H9 (cell line): ENCODE data around the gene MYBPHL. TPM values are rescaled to one million over a fixed set of nuclear protein-coding genes. Genes with fewer than 3 reads are reported as not detected.

Experiments
- DNase-seq: peaks from one replicate; pipeline ENCODE4 v3.0.0-alpha.2; 2017
- H2AFZ ChIP-seq: one replicate; pipeline ENCODE4 v1.6.1; 2013; ENCODE audit warnings: mild to moderate bottlenecking, low read length, control low read depth, moderate library complexity
- H2AK5ac ChIP-seq: 2 replicates; pipeline ENCODE4 v1.6.1; 2013; ENCODE audit warnings: low read length, control low read depth, mixed read lengths; ENCODE audit not compliant: insufficient read length
- H2BK120ac ChIP-seq: one replicate; pipeline ENCODE4 v1.6.1; 2013; ENCODE audit warnings: low read depth, mild to moderate bottlenecking, low read length, control low read depth, inconsistent platforms; ENCODE audit not compliant: poor library complexity, severe bottlenecking
- H2BK12ac ChIP-seq: 2 replicates; pipeline ENCODE4 v1.6.1; 2013; ENCODE audit warnings: low read length, control low read depth, mixed read lengths, low read depth; ENCODE audit not compliant: insufficient read length
- H2BK15ac ChIP-seq: 2 replicates; pipeline ENCODE4 v1.6.1; 2013; ENCODE audit warnings: low read depth, low read length, control low read depth
- H2BK20ac ChIP-seq: one replicate; pipeline ENCODE4 v1.6.1; 2013; ENCODE audit warnings: low read depth, mild to moderate bottlenecking, low read length, control low read depth, inconsistent platforms; ENCODE audit not compliant: poor library complexity, severe bottlenecking
- H2BK5ac ChIP-seq: 2 replicates; pipeline ENCODE4 v1.6.1; 2013; ENCODE audit warnings: low read length, control low read depth, mixed read lengths; ENCODE audit not compliant: insufficient read length
- H3K14ac ChIP-seq: 2 replicates; pipeline ENCODE4 v1.6.1; 2013; ENCODE audit warnings: low read length, control low read depth; ENCODE audit not compliant: insufficient read depth
- H3K18ac ChIP-seq: 2 replicates; pipeline ENCODE4 v1.6.1; 2013; ENCODE audit warnings: low read depth, mild to moderate bottlenecking, mixed read lengths, low read length, control low read depth; ENCODE audit not compliant: insufficient read length
- H3K23ac ChIP-seq: 2 replicates; pipeline ENCODE4 v1.6.1; 2013; ENCODE audit warnings: low read length, control low read depth, mixed read lengths, low read depth; ENCODE audit not compliant: insufficient read length
- H3K23me2 ChIP-seq: 2 replicates; pipeline ENCODE4 v1.6.1; 2013; ENCODE audit warnings: low read depth, mild to moderate bottlenecking, mixed read lengths, low read length, control low read depth; ENCODE audit not compliant: insufficient read length, poor library complexity, severe bottlenecking
- H3K27ac ChIP-seq: 2 replicates; pipeline ENCODE4 v1.5.1; 2013; ENCODE audit warnings: low read length, control low read depth, mixed read lengths, low read depth; ENCODE audit not compliant: insufficient read length
- H3K27me3 ChIP-seq: 2 replicates; pipeline ENCODE4 v1.6.1; 2013; ENCODE audit warnings: low read length, control low read depth, inconsistent platforms; ENCODE audit not compliant: insufficient read depth
- H3K4ac ChIP-seq: 2 replicates; pipeline ENCODE4 v1.6.1; 2013; ENCODE audit warnings: low read depth, mild to moderate bottlenecking, control low read depth, inconsistent platforms, low read length, moderate library complexity
- H3K4me1 ChIP-seq: 2 replicates; pipeline ENCODE4 v1.6.1; 2013; ENCODE audit warnings: low read length, control low read depth, inconsistent platforms; ENCODE audit not compliant: insufficient read depth
- H3K4me2 ChIP-seq: 2 replicates; pipeline ENCODE4 v1.6.1; 2013; ENCODE audit warnings: low read length, control low read depth, mixed read lengths; ENCODE audit not compliant: insufficient read length, insufficient read depth
- H3K56ac ChIP-seq: 2 replicates; pipeline ENCODE4 v1.6.1; 2013; ENCODE audit warnings: low read depth, mild to moderate bottlenecking, mixed read lengths, low read length, control low read depth; ENCODE audit not compliant: insufficient read length
- H3K79me1 ChIP-seq: 2 replicates; pipeline ENCODE4 v1.6.1; 2013; ENCODE audit warnings: low read depth, mild to moderate bottlenecking, moderate library complexity, low read length, control low read depth, inconsistent platforms; ENCODE audit not compliant: insufficient read depth, poor library complexity, severe bottlenecking
- H3K79me2 ChIP-seq: 2 replicates; pipeline ENCODE4 v1.6.1; 2013; ENCODE audit warnings: low read length, control low read depth, inconsistent platforms; ENCODE audit not compliant: insufficient read depth
- H3K9ac ChIP-seq: 2 replicates; pipeline ENCODE4 v1.6.1; 2013; ENCODE audit warnings: low read length, control low read depth, mixed read lengths; ENCODE audit not compliant: insufficient read length; ENCODE audit errors: extremely low read depth
- H3K9me3 ChIP-seq: one replicate; pipeline ENCODE4 v1.6.1; 2013; ENCODE audit warnings: low read depth, low read length, inconsistent platforms; ENCODE audit not compliant: control insufficient read depth
- H3T11ph ChIP-seq: one replicate; pipeline ENCODE4 v1.6.1; 2013; ENCODE audit warnings: mild to moderate bottlenecking, low read length, control low read depth, inconsistent platforms
- H4K20me1 ChIP-seq: one replicate; pipeline ENCODE4 v1.6.1; 2013; ENCODE audit not compliant: control insufficient read depth, insufficient read length, insufficient read depth
- H4K5ac ChIP-seq: 2 replicates; pipeline ENCODE4 v1.6.1; 2013; ENCODE audit warnings: low read depth, mild to moderate bottlenecking, mixed read lengths, low read length, control low read depth; ENCODE audit not compliant: insufficient read length
- H4K8ac ChIP-seq: replicated peaks from 2 replicates; pipeline ENCODE4 v1.6.1; 2013; ENCODE audit warnings: low read length, control low read depth, mixed read lengths, low read depth; ENCODE audit not compliant: insufficient read length
- H4K91ac ChIP-seq: 2 replicates; pipeline ENCODE4 v1.6.1; 2013; ENCODE audit warnings: low read depth, mild to moderate bottlenecking, moderate library complexity, mixed read lengths, low read length, control low read depth; ENCODE audit not compliant: insufficient read length
- H3K27ac Mint-ChIP-seq, 3 experiments: 2 replicates in 2 of 3; 3 replicates in 1 of 3; pipeline ENCODE4 v1.8.0; 2020 to 2021; ENCODE audit warnings: mixed read lengths in 3 of 3, mild to moderate bottlenecking in 1 of 3, moderate library complexity in 1 of 3
- H3K27me3 Mint-ChIP-seq: 2 replicates; pipeline ENCODE4 v1.8.0; 2021; ENCODE audit warnings: low read depth, mild to moderate bottlenecking, moderate library complexity, mixed read lengths
- H3K36me3 Mint-ChIP-seq, 3 experiments: 2 replicates in 2 of 3; 3 replicates in 1 of 3; pipeline ENCODE4 v1.8.0; 2020 to 2021; ENCODE audit warnings: low read depth in 3 of 3, mixed read lengths in 3 of 3; ENCODE audit not compliant: insufficient read depth in 1 of 3
- H3K4me1 Mint-ChIP-seq, 2 experiments: 2 replicates each; pipeline ENCODE4 v1.8.0; 2020; ENCODE audit warnings: mixed read lengths in 2 of 2
- H3K4me3 Mint-ChIP-seq, 2 experiments: 2 replicates in 1 of 2; 3 replicates in 1 of 2; pipeline ENCODE4 v1.8.0; 2020 to 2021; ENCODE audit warnings: mild to moderate bottlenecking in 2 of 2, mixed read lengths in 2 of 2, moderate library complexity in 1 of 2
- H3K9me3 Mint-ChIP-seq, 2 experiments: 2 replicates in 1 of 2; 3 replicates in 1 of 2; pipeline ENCODE4 v1.8.0; 2020; ENCODE audit warnings: mild to moderate bottlenecking in 2 of 2, mixed read lengths in 2 of 2, moderate library complexity in 1 of 2
- CTCF ChIP-seq: fragments of 200-600 bp; sonication (generic); conservative IDR thresholded peaks from 3 replicates; pipeline ENCODE4 v1.8.0; 2021; ENCODE audit warnings: antibody characterized with exemption, mild to moderate bottlenecking
- WGBS: extraction: QIAGEN DNeasy Blood & Tissue Kit; methylation state at CpG from one replicate; pipeline ENCODE4 v1.1.7; 2013; ENCODE audit warnings: missing lambda C conversion rate, low lambda C conversion rate, mixed read lengths; ENCODE audit not compliant: insufficient read length; ENCODE audit errors: extremely low coverage; 5-methylcytosine and 5-hydroxymethylcytosine counted together
- total RNA-seq: library from RNA; stranded (reverse); gene quantifications from 2 replicates; pipeline ENCODE4 v1.2.1, GENCODE V29; 2021

The MYBPHL gene
- total RNA-seq, 1 experiment from 2014 or later: 0.59 TPM

- no peak overlapping the region for H4K91ac ChIP-seq
- H3K27ac Mint-ChIP-seq: peak overlapping the region; percentile 1 to 78 (median 51); a peak in 6 of 7 replicates
- no peaks in the 10 kb centered on the region for H3K79me2 ChIP-seq
- no peaks in the 10 kb centered on the region for H3K27me3 Mint-ChIP-seq
- H3K36me3 Mint-ChIP-seq: peaks cover 25 to 83% (median 62%) of the 10 kb centered on the region in 3 experiments; a peak in 6 of 7 replicates
- H3K9me3 ChIP-seq: no peaks in the 10 kb centered on the region
- no peak overlapping the region for H4K5ac ChIP-seq
- no peak overlapping the region for H3T11ph ChIP-seq
- H3K4me3 Mint-ChIP-seq: peak overlapping the region in 1 of 2 experiments; percentile 6; a peak in 1 of 5 replicates
- H2AK5ac ChIP-seq: no peak overlapping the region
- H2BK15ac ChIP-seq: no peak overlapping the region
- H3K9me3 Mint-ChIP-seq: no peaks in the 10 kb centered on the region
- H3K23me2 ChIP-seq: no peaks in the 10 kb centered on the region
- H3K18ac ChIP-seq: no peak overlapping the region
- DNase-seq: no peak
- no peak overlapping the region for H3K27ac ChIP-seq
- H4K8ac ChIP-seq: no peak overlapping the region
- no peak overlapping the region for H3K14ac ChIP-seq
- H3K4me2 ChIP-seq: no peak overlapping the region
- no peak overlapping the region for H2BK20ac ChIP-seq
- no peak overlapping the region for H3K9ac ChIP-seq
- H2BK5ac ChIP-seq: no peak overlapping the region
- H3K4me1 ChIP-seq: no peaks in the 10 kb centered on the region
- no peak overlapping the region for H2BK120ac ChIP-seq
- H3K27me3 ChIP-seq: no peaks in the 10 kb centered on the region
- WGBS: no CpG with 5 or more reads among the region's 3 CpGs
- H3K4ac ChIP-seq: no peak overlapping the region
- H3K79me1 ChIP-seq: no peaks in the 10 kb centered on the region
- H2BK12ac ChIP-seq: no peak overlapping the region
- no peaks in the 10 kb centered on the region for H4K20me1 ChIP-seq
- no peak overlapping the region for H3K23ac ChIP-seq
- H3K56ac ChIP-seq: no peak overlapping the region
- no peak overlapping the region for H2AFZ ChIP-seq
- H3K4me1 Mint-ChIP-seq: peaks cover 5% of the 10 kb centered on the region in 2 experiments
- no peak for TF ChIP-seq CTCF
These were observed 12.3 kb upstream of the MYBPHL start for GRCh38 chr1:109319114-109319513.
